ENCODE measurements around the gene LCLAT1.

DNA sequence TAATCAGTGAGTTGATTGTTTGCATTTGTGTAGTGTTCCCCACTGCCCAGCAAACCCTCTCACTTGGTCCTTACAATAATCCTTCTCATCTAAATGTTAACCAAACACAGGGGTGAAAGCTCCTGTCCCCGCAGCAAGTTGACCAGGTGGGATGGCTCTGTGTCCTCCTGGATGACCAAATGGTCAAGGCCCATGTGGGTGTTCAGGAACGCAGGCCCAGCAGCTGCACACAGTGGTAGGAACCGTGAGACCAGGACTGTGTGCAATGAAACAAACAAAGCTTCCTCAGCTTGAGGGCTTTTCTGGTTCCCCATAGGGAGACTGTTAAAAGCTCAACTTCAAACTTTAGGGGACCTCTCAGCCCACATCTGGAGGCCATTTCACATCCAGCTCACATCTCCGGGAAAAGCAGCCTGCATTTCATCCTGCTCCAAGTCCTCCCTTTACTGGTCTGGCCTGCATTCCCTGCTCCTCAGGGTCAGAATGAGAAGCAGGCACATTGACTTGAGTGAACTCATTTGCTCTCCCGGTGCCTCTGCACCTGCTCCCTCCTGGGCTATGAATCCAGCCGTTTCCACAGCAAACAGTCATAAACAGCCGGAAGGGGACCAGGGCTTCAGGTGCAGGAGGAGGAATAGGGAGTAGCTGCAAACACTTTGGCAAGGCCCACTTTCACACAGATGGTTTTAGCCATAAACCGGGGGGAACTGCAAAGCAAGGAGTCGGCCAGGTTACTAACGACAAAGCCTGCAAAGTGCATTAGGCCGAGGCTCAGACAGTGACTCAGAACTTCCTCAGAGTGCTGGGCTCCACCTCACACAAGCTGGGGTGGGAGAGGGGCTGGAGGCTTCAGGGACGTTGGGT lies 215.5 kb downstream of the LCLAT1 start:
- TF ChIP-seq ZFHX2 (tag by site-specific recombination; conservative IDR thresholded peaks at IDR 0.05) (no peak), ZSCAN16 (tag by site-specific recombination; IDR thresholded peaks at IDR 0.05) (no peak), ZNF239 (tag by site-specific recombination; IDR thresholded peaks at IDR 0.05) (no peak), ZNF24 (tag by site-specific recombination; IDR thresholded peaks at IDR 0.05) (no peak), ZNF146 (tag by site-specific recombination; IDR thresholded peaks at IDR 0.05) (no peak), TRIM28 (IDR thresholded peaks at IDR 0.05; ENCODE audit: borderline replicate concordance, low read length) (no peak), ZNF777 (tag by site-specific recombination; IDR thresholded peaks at IDR 0.05; ENCODE audit: borderline replicate concordance) (no peak), KLF7 (tag by site-specific recombination; IDR thresholded peaks at IDR 0.05; ENCODE audit: borderline replicate concordance) (no peak), ZNF416 (tag by site-specific recombination; IDR thresholded peaks at IDR 0.05) (no peak), HOXA7 (CRISPR knock-in tag; IDR thresholded peaks at IDR 0.05; ENCODE audit: borderline replicate concordance) (no peak)
- TF ChIP-seq, protein P1, sequence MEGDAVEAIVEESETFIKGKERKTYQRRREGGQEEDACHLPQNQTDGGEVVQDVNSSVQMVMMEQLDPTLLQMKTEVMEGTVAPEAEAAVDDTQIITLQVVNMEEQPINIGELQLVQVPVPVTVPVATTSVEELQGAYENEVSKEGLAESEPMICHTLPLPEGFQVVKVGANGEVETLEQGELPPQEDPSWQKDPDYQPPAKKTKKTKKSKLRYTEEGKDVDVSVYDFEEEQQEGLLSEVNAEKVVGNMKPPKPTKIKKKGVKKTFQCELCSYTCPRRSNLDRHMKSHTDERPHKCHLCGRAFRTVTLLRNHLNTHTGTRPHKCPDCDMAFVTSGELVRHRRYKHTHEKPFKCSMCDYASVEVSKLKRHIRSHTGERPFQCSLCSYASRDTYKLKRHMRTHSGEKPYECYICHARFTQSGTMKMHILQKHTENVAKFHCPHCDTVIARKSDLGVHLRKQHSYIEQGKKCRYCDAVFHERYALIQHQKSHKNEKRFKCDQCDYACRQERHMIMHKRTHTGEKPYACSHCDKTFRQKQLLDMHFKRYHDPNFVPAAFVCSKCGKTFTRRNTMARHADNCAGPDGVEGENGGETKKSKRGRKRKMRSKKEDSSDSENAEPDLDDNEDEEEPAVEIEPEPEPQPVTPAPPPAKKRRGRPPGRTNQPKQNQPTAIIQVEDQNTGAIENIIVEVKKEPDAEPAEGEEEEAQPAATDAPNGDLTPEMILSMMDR (tag by site-specific recombination; IDR thresholded peaks at IDR 0.05), result no peak
- TF ChIP-seq, protein P2, sequence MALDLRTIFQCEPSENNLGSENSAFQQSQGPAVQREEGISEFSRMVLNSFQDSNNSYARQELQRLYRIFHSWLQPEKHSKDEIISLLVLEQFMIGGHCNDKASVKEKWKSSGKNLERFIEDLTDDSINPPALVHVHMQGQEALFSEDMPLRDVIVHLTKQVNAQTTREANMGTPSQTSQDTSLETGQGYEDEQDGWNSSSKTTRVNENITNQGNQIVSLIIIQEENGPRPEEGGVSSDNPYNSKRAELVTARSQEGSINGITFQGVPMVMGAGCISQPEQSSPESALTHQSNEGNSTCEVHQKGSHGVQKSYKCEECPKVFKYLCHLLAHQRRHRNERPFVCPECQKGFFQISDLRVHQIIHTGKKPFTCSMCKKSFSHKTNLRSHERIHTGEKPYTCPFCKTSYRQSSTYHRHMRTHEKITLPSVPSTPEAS (tag by site-specific recombination; IDR thresholded peaks at IDR 0.05), result no peak
- TF ChIP-seq, protein P3, sequence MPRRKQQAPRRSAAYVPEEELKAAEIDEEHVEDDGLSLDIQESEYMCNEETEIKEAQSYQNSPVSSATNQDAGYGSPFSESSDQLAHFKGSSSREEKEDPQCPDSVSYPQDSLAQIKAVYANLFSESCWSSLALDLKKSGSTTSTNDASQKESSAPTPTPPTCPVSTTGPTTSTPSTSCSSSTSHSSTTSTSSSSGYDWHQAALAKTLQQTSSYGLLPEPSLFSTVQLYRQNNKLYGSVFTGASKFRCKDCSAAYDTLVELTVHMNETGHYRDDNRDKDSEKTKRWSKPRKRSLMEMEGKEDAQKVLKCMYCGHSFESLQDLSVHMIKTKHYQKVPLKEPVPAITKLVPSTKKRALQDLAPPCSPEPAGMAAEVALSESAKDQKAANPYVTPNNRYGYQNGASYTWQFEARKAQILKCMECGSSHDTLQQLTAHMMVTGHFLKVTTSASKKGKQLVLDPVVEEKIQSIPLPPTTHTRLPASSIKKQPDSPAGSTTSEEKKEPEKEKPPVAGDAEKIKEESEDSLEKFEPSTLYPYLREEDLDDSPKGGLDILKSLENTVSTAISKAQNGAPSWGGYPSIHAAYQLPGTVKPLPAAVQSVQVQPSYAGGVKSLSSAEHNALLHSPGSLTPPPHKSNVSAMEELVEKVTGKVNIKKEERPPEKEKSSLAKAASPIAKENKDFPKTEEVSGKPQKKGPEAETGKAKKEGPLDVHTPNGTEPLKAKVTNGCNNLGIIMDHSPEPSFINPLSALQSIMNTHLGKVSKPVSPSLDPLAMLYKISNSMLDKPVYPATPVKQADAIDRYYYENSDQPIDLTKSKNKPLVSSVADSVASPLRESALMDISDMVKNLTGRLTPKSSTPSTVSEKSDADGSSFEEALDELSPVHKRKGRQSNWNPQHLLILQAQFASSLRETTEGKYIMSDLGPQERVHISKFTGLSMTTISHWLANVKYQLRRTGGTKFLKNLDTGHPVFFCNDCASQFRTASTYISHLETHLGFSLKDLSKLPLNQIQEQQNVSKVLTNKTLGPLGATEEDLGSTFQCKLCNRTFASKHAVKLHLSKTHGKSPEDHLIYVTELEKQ (tag by site-specific recombination; IDR thresholded peaks at IDR 0.05; ENCODE audit: borderline replicate concordance), result no peak
- TF ChIP-seq, protein P4, sequence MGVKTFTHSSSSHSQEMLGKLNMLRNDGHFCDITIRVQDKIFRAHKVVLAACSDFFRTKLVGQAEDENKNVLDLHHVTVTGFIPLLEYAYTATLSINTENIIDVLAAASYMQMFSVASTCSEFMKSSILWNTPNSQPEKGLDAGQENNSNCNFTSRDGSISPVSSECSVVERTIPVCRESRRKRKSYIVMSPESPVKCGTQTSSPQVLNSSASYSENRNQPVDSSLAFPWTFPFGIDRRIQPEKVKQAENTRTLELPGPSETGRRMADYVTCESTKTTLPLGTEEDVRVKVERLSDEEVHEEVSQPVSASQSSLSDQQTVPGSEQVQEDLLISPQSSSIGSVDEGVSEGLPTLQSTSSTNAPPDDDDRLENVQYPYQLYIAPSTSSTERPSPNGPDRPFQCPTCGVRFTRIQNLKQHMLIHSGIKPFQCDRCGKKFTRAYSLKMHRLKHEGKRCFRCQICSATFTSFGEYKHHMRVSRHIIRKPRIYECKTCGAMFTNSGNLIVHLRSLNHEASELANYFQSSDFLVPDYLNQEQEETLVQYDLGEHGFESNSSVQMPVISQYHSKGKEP (tag by site-specific recombination; IDR thresholded peaks at IDR 0.05), result no peak

Data from HEK293 (cell line).